Epithelial cell of proximal tubule (primary cell): ENCODE data around the gene METTL24. TPM values are rescaled to one million over a fixed set of nuclear protein-coding genes. Genes with fewer than 3 reads are reported as not detected.

Source experiments
- DNase-seq: peaks from one replicate; pipeline ENCODE4 v3.0.0-alpha.2; 2011; ENCODE audit warnings: low read depth
- H3K4me3 ChIP-seq: 2 replicates; pipeline ENCODE4 v1.5.1; 2011; ENCODE audit warnings: low read depth, mild to moderate bottlenecking, low read length
- CTCF ChIP-seq: conservative IDR thresholded peaks from 2 replicates; pipeline ENCODE4 v1.5.1; 2012; ENCODE audit warnings: low read depth, mild to moderate bottlenecking, low read length
- total RNA-seq: library from RNA; depleted of rRNA; stranded (reverse); fragments of >200 nt; gene quantifications from 2 replicates; pipeline ENCODE4 v1.2.3, GENCODE V29; 2015

Gene METTL24
- total RNA-seq, 1 donor from 2014 or later: 0.69 TPM

GRCh38 chr6:110348961-110349690, 9.0 kb downstream of the METTL24 start:
- no peak overlapping the region for H3K4me3 ChIP-seq
- DNase-seq: no peak
- no peak for TF ChIP-seq CTCF

DNA sequence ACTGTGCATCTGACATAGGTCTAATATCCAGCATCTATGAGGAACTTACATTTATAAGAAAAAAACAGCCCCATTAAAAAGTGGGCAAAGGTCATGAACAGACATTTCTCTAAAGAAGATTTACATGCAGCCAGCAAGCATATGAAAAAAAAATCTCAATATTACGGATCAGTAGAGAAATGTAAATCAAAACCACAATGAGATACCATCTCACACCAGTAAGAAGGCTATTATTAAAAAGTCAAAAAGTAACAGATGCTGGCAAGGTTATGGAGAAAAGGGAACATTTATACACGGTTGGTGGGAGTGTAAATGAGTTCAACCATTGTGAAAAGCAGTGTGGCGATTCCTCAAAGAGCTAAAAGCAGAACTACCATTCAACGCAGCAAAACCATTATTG, 13.1 kb downstream of the METTL24 start:
- TF ChIP-seq CTCF: no peak
- no peak for DNase-seq
- no peak overlapping the region for H3K4me3 ChIP-seq

DNA sequence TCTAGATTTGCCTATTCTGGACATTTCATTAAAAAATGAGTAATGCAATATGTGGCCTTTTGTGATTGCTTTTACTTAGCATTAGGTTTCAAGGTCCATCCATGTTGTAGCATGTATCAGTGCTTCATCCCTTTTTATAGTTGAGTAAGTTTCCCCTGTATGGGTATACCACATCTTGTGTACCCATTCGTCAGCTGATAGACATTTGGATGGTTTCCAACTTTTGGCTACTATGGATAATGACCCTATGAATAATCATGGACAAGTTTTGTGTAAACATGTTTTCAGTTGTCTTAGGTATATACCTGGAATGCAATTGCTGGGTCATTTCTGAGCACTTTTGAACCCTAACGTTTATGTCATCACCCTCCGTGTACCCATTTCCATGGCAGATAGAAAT, 15.4 kb downstream of the METTL24 start:
- H3K4me3 ChIP-seq: no peak overlapping the region
- no peak for DNase-seq
- no peak for TF ChIP-seq CTCF

GRCh38 chr6:110341663-110342596, 16.2 kb downstream of the METTL24 start:
- peak; percentile 67 for TF ChIP-seq CTCF
- H3K4me3 ChIP-seq: no peak overlapping the region
- no peak for DNase-seq

DNA sequence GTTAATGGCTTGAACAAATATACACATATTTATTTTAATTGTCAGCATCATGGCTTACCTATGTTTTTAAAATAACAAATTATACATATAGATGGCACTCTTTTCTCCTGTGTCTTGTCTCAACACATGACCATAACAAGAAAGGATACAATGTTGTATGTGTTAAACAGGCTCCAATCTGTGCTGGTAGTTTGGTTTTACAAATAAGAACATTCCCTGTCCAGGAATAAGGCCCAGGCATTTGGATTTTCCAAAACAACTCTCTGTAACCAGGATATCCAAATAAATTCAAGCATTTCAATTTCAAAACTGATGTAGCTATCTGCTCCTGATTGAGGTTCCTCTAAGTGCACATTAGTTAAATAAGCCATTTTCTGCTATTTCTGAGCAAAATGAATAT, 17.1 kb downstream of the METTL24 start:
- no peak overlapping the region for H3K4me3 ChIP-seq
- DNase-seq: no peak
- TF ChIP-seq CTCF: no peak

DNA sequence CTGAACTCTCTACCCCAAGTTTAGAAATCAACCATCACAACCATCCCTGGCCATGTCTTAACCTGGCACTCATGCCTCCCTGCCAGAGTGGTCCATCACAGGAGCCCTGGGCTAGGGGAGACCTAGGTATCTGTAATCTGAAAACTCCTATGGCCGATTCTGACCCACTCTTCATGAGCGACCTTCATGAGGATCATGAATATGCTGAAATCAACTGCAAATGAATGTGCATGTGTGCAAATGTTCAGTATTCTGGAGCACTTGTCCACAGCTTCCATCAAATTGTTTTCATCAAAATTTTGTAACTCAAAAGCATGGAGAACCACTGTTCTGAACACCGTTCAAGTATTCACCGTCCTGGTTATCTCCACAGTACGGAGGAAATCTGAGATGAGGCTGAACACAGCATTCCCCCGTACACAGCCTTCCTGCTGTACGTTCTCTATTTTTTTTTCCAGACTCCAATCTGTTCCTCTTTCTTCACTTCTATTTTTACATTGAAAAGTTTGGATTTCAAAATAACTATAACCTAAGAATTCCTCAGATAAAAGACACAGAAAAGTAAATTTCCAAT, 17.7 kb downstream of the METTL24 start:
- no peak for DNase-seq
- no peak for TF ChIP-seq CTCF
- H3K4me3 ChIP-seq: no peak overlapping the region
